Measurements from ENCODE around the gene EEF1A1.

- no peak for TF ChIP-seq CTCF (IDR thresholded peaks at IDR 0.05)
- TF ChIP-seq POLR2A (IDR thresholded peaks at IDR 0.05): no peak
Measured at GRCh38 chr6:73509851-73510250, 11.0 kb downstream of the EEF1A1 start.

Measured in adrenal gland (tissue), 5 donors.